ENCODE measurements around the gene FGGY.
"Not testable (repeated sequence)": the region's sequence is repeated elsewhere in the genome, so short reads cannot be mapped to it uniquely, and the experiment has no call there.

The FGGY gene

GRCh38 chr1:59689730-59690129 is 392.8 kb downstream of the FGGY start:
- no peak for DNase-seq

GRCh38 chr1:59690171-59690930 is 393.5 kb downstream of the FGGY start:
- DNase-seq = no peak

GRCh38 chr1:59691261-59691660 is 394.4 kb downstream of the FGGY start:
- no peak for DNase-seq

GRCh38 chr1:59692591-59692990 is 395.7 kb downstream of the FGGY start:
- DNase-seq = peak in 2 of 3 donors; percentile 35 to 79

- no peak for DNase-seq
Measured at GRCh38 chr1:59693406-59693805, 396.5 kb downstream of the FGGY start.

GRCh38 chr1:59695252-59695651 is 398.4 kb downstream of the FGGY start:
- DNase-seq = no peak

- peak; percentile 80 to 92 (median 88) for DNase-seq
Measured at GRCh38 chr1:59696421-59697115, 399.7 kb downstream of the FGGY start.

- peak in 1 of 3 donors; percentile 34 for DNase-seq
Measured at GRCh38 chr1:59697150-59697800, 400.4 kb downstream of the FGGY start.

- peak in 2 of 3 donors; percentile 24 to 37 for DNase-seq
Measured at GRCh38 chr1:59698386-59698785, 401.5 kb downstream of the FGGY start.

- DNase-seq = peak; percentile 59 to 83 (median 69)
Measured at GRCh38 chr1:59699227-59699847, 402.4 kb downstream of the FGGY start.

- DNase-seq = no peak
Measured at GRCh38 chr1:59701376-59701775, 404.5 kb downstream of the FGGY start.

- DNase-seq = no peak
Measured at GRCh38 chr1:59703226-59703917, 406.5 kb downstream of the FGGY start.

GRCh38 chr1:59703918-59704378 is 407.1 kb downstream of the FGGY start:
- DNase-seq = no peak

- DNase-seq = no peak
Measured at GRCh38 chr1:59704716-59705115, 407.8 kb downstream of the FGGY start.

GRCh38 chr1:59705466-59706302 is 408.8 kb downstream of the FGGY start:
- peak; percentile 90 to 93 (median 93) for DNase-seq

GRCh38 chr1:59706303-59706599 is 409.4 kb downstream of the FGGY start:
- no peak for DNase-seq

GRCh38 chr1:59707178-59707791 is 410.4 kb downstream of the FGGY start:
- DNase-seq = peak; percentile 64 to 70 (median 64)

- no peak for DNase-seq
Measured at GRCh38 chr1:59709333-59709732, 412.4 kb downstream of the FGGY start.

GRCh38 chr1:59710920-59711319 is 414.0 kb downstream of the FGGY start:
- not testable (repeated sequence) for DNase-seq

GRCh38 chr1:59714219-59714618 is 417.3 kb downstream of the FGGY start:
- no peak for DNase-seq

GRCh38 chr1:59714966-59715365 is 418.1 kb downstream of the FGGY start:
- DNase-seq = no peak

Measured in suppressor macrophage treated with lipopolysaccharide for 1 hour (primary cell).